Thyroid gland (tissue), 4 donors: Measurements from ENCODE around the gene KATNAL1. TPM values are rescaled to one million over a fixed set of nuclear protein-coding genes. Genes with fewer than 3 reads are reported as not detected.

Experiments used
- DNase-seq, 2 donors: peaks; one replicate each; pipeline ENCODE4 v3.0.0-alpha.2; 2019
- H3K27ac ChIP-seq, 3 donors: fragments of 200-600 bp; sonication (generic); 1 replicate in 2 of 3; 2 replicates in 1 of 3; pipeline ENCODE4 v1.5.1; 2016 to 2019; ENCODE audit warnings: mild to moderate bottlenecking in 1 of 3, moderate library complexity in 1 of 3
- H3K27me3 ChIP-seq: fragments of 200-600 bp; sonication (generic); one replicate; pipeline ENCODE4 v1.5.1; 2019
- H3K36me3 ChIP-seq, 2 donors: fragments of 200-600 bp; sonication (generic); one replicate each; pipeline ENCODE4 v1.5.1; 2016 to 2019
- H3K4me1 ChIP-seq, 2 donors: fragments of 200-600 bp; sonication (generic); one replicate each; pipeline ENCODE4 v1.5.1; 2017 to 2019
- H3K4me3 ChIP-seq, 3 donors: fragments of 200-600 bp; sonication (generic); replicated peaks in 1 of 3; 1 replicate in 2 of 3; 2 replicates in 1 of 3; pipeline ENCODE4 v1.5.1; 2016; ENCODE audit warnings: mild to moderate bottlenecking in 1 of 3
- H3K9me3 ChIP-seq: fragments of 200-600 bp; sonication (generic); one replicate; pipeline ENCODE4 v1.5.1; 2017
- POLR2A ChIP-seq, 2 donors: fragments of 450-650 bp; IDR thresholded peaks; one replicate each; pipeline ENCODE4 v1.6.1; 2017; ENCODE audit warnings: antibody characterized with exemption in 2 of 2, mild to moderate bottlenecking in 2 of 2, moderate library complexity in 1 of 2
- WGBS, 2 donors: methylation state at CpG; one replicate each; pipeline ENCODE4 v1.1.5; 2017; 5-methylcytosine and 5-hydroxymethylcytosine counted together
- intact Hi-C: fragments of 100-400 bp; cut with DNase I; formaldehyde crosslinking; loops from one replicate; pipeline ENCODE4 v1.15.1; 2023
- total RNA-seq, 4 donors: library from RNA; depleted of rRNA; stranded (reverse); fragments of >200 nt; gene quantifications; one replicate each; pipeline ENCODE4 v1.2.3, GENCODE V29; 2016
- TF ChIP-seq, protein P1 (sequence below), 6 experiments: fragments of 200-600 bp in 3 of 6; fragments of 450-650 bp in 3 of 6; sonication (generic) in 3 of 6; IDR thresholded peaks; one replicate each; pipeline ENCODE4 v1.5.1; 2016 to 2019; ENCODE audit warnings: antibody characterized with exemption in 6 of 6, mild to moderate bottlenecking in 2 of 6, inconsistent platforms in 1 of 6, moderate library complexity in 1 of 6

The KATNAL1 gene
- total RNA-seq, 4 donors from 2014 or later: 8.0 to 25.7 (median 9.5) TPM

DNA sequence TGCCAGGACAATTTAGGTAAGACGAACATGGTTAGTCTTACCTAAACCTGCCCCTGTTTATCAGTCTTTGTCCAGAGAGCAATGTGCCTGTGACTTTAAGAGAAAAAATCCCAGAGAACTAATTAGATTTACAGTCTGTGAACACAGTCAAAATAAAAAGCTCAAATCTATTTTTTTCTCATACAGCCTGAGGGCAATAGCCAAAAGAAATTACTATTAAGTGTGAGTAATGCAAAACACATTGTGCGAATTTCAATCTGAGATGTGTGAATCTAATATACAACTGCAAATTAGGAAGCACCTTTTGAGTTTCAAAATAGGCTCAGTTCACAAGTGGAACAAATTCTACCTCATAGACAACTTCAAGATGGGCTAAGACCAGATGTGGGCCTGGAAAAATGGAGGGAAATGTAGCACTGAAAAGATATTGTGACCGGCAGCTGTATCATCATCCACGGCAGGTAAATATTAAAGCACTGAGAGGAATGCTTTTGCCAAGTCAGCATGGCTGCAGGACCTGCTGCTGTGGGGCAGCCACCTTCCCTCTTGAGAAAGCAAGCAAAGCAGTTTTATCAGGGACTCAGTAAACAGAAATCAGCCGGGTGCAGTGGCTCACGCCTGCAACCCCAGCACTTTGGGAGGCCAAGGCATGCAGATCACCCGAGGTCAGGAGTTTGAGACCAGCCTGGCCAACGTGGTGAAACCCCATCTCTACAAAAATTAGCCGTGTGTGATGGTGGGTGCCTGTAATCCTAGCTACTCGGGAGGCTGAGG lies 114.8 kb downstream of the KATNAL1 start:
- WGBS, 2 donors: 49 to 53% methylated on average over 10 of the region's 10 CpGs
- H3K4me3 ChIP-seq: no peak overlapping the region
- DNase-seq: peak; percentile 47 to 64

GRCh38 chr13:30191491-30192100 lies 115.8 kb downstream of the KATNAL1 start:
- WGBS, 2 donors: 92 to 99% methylated on average over 5 of the region's 5 CpGs
- no peak for DNase-seq
- no peak overlapping the region for H3K27ac ChIP-seq
- H3K27me3 ChIP-seq: no peaks in the 10 kb centered on the region
- intact Hi-C loops: no loop called here
- H3K4me3 ChIP-seq: no peak overlapping the region
- TF ChIP-seq POLR2A (IDR thresholded peaks at IDR 0.05): no peak
- TF ChIP-seq, protein P1, sequence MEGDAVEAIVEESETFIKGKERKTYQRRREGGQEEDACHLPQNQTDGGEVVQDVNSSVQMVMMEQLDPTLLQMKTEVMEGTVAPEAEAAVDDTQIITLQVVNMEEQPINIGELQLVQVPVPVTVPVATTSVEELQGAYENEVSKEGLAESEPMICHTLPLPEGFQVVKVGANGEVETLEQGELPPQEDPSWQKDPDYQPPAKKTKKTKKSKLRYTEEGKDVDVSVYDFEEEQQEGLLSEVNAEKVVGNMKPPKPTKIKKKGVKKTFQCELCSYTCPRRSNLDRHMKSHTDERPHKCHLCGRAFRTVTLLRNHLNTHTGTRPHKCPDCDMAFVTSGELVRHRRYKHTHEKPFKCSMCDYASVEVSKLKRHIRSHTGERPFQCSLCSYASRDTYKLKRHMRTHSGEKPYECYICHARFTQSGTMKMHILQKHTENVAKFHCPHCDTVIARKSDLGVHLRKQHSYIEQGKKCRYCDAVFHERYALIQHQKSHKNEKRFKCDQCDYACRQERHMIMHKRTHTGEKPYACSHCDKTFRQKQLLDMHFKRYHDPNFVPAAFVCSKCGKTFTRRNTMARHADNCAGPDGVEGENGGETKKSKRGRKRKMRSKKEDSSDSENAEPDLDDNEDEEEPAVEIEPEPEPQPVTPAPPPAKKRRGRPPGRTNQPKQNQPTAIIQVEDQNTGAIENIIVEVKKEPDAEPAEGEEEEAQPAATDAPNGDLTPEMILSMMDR (IDR thresholded peaks at IDR 0.05): no peak
- H3K4me1 ChIP-seq: peaks cover 4 to 8% of the 10 kb centered on the region in 2 donors
- no peaks in the 10 kb centered on the region for H3K36me3 ChIP-seq
- no peaks in the 10 kb centered on the region for H3K9me3 ChIP-seq

More for the DNA sequence above, 114.8 kb downstream of the KATNAL1 start:
- Histone ChIP-seq H3K36me3 (no peaks in the 10 kb centered on the region), H3K9me3 (no peaks in the 10 kb centered on the region), H3K27ac (no peak overlapping the region), H3K4me1 (peaks cover 3 to 4% of the 10 kb centered on the region in 2 donors), H3K27me3 (no peaks in the 10 kb centered on the region)
- intact Hi-C loops: no loop called here
- TF ChIP-seq POLR2A (IDR thresholded peaks at IDR 0.05): no peak
- TF ChIP-seq, protein P1 (IDR thresholded peaks at IDR 0.05): no peak

DNA sequence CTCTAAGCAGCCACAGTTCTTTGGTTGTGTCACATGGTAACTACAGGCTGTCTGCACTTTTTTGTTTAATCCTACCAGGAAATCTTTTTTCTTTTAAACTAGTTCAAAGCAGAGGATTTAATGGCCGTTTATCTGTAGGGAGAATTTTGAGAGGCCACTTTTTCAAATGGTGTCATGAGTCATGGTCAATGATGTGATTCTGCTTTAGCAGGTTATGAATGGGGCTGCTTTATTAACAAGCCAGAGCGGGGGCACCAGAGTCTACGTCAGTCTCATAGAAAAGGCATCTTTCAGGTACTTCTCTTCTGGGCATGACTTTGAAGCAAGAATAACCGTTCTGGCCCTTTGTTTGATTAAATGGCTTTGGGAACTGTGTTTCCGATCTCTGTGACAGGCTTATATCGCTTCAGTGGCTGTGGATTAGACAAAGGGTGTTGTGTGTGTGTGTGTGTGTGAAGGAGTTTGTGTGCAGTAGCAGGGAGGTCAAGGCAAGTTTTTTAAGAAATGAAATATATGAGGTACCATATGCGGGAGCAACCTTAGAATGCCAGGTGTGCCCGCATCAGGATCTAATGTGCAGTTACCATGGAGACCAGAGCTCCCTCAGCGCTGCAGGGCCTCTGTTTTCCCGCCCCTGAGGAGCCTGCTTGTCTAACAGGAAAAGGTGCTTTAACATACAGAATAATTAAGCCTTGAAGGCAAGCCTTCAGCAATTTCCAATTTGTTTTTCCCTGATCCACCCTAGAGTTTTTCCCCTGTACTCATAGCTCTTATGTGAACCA lies 120.5 kb downstream of the KATNAL1 start:
- TF ChIP-seq POLR2A (IDR thresholded peaks at IDR 0.05): no peak
- TF ChIP-seq, protein P1 (IDR thresholded peaks at IDR 0.05): no peak
- WGBS, 2 donors: 30 to 37% methylated on average over 10 of the region's 10 CpGs
- DNase-seq: peak; percentile 32 to 39
- no peaks in the 10 kb centered on the region for H3K27me3 ChIP-seq
- peaks cover 3 to 8% of the 10 kb centered on the region in 2 donors for H3K4me1 ChIP-seq
- no peaks in the 10 kb centered on the region for H3K36me3 ChIP-seq
- peak overlapping the region in 1 of 3 donors; percentile 31 for H3K27ac ChIP-seq
- no peak overlapping the region for H3K4me3 ChIP-seq
- intact Hi-C loops: no loop called here
- no peaks in the 10 kb centered on the region for H3K9me3 ChIP-seq

- TF ChIP-seq POLR2A (IDR thresholded peaks at IDR 0.05): no peak
- TF ChIP-seq, protein P1 (IDR thresholded peaks at IDR 0.05): no peak
- Histone ChIP-seq H3K4me3 (no peak overlapping the region), H3K36me3 (no peaks in the 10 kb centered on the region), H3K9me3 (no peaks in the 10 kb centered on the region), H3K27me3 (no peaks in the 10 kb centered on the region), H3K27ac (no peak overlapping the region), H3K4me1 (peaks cover 3 to 5% of the 10 kb centered on the region in 2 donors)
- 87 to 89% methylated on average over 13 of the region's 13 CpGs for WGBS, 2 donors
- no peak for DNase-seq
- intact Hi-C loops: no loop called here
Measured at GRCh38 chr13:30181888-30182651, 125.3 kb downstream of the KATNAL1 start.
